ENCODE results near the gene SLC35B4.
A peak's percentile ranks its signal among the peaks of the same experiment; 100 is the strongest.

SLC35B4 gene

GRCh38 chr7:134316539-134317344 lies at the start of gene SLC35B4:
TSS of gene SLC35B4 (minus strand) at chr7:134316930. CDS start at chr7:134316751, 179 bp downstream.
- DNase-seq, result peak; percentile 97

GRCh38 chr7:134366481-134366880 lies 49.8 kb upstream of the SLC35B4 start:
- DNase-seq, result no peak

GRCh38 chr7:134365341-134366054 lies 48.8 kb upstream of the SLC35B4 start:
- no peak for DNase-seq

DNA sequence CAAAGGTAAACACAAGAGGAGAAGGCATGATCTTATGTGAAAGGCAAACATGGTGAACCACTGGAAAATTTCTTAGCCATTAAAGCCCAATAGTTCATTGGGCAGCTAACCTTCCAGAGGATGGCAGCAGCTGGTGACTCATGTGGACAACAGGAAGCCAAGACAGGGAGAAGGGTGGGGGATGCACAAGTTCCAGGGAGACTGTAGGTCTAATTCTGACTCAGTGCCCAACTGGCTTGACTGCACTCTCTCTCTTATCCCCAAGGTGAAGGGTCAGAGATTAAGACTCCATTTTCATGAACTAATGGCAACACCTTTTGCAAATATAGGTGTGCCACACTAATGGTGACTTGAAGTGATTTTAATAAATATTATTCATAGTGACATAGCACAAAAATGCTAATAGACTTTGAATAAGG lies 47.9 kb upstream of the SLC35B4 start:
- no peak for DNase-seq

- DNase-seq, result no peak
Observed at GRCh38 chr7:134362587-134363483, 46.1 kb upstream of the SLC35B4 start.

DNA sequence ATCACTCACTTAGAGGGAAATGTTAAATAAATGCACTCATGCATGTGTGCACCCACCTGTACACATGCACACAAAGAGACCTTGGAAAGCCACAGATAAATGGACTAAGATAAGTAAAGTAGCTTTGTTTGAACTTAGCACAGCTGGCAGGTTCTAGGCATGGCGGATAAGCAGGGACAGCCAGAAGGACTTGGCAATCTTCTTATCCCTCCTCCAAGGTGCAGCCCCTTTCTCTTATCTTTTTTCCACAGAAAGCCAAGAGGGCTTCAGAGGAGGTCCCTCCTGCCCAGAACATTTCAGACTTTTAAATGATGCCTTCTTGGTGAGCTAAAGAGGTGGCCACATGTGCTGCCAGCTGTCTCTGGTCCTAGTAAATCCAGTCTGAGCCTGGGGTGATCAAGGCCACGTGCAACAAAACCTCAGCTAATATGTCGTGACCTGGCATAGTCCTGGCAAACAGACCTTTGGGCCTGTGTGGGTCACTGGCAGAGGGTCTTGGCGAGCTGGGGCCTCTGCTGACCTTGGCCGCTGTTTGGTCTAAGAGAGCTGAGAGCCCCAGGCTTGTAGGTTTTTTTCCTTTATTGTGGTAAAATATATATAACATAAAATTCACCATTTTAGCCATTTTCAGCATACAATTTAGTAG lies 43.2 kb upstream of the SLC35B4 start:
- no peak for DNase-seq

GRCh38 chr7:134357486-134357885 lies 40.8 kb upstream of the SLC35B4 start:
- no peak for DNase-seq

- DNase-seq, result no peak
Observed at GRCh38 chr7:134356421-134356936, 39.7 kb upstream of the SLC35B4 start.

DNA sequence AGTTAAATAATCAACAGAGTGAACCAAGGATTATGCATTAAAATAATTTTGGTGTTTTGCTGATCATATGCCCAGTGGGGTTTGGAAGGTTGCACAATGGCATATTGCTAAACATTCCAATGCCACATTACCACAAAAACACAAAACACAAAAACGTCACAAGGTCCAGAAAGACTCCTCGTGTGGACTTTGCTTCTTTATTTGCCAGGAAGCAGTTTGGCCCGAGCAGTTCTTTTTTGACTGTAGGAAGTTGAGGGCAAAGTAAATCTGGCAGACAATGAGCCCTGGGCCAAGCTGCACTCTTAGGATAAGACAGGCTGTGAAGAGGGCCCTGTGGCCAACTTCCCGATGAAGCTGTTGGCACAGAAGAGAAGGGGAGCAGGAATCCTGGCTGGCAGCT lies 39.2 kb upstream of the SLC35B4 start:
- no peak for DNase-seq

GRCh38 chr7:134355004-134355525 lies 38.3 kb upstream of the SLC35B4 start:
- no peak for DNase-seq

DNA sequence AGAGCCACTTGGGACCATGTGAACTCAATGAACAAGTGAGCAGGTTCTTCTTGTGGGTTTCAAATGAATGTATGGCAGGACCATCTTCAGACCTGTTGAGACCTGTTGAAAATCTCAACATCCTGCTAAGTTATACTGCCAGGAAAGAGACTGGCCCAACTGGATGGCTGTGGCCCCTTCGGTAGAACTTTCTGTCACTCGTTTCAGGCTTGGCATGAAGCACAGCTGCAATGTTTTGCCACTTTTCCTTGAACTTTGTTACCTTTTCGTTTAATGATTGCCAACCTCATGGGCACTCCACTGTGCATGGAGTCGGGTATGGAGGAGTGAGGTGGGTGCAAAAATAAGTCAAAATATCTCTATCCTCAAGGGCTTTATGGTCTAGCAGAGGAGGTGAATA lies 36.7 kb upstream of the SLC35B4 start:
- no peak for DNase-seq

DNA sequence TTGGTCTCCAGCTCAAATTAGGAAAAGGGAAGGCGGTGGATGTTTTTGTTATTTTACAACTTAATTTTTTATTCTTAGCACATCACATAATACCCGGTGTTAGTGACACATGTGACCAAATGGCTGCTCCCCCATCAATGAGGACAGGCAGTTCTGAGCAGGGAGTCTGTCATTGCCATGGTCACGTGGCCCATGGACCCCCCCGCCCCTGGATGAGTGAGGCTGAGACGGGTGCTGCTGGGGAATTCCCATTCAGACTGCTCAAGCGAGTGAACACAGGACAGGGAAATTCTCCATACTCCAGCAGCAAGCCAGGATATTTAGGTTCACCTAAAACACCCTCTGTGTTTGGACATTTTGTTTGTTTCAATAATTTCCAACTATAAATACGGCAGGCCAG lies 34.7 kb upstream of the SLC35B4 start:
- DNase-seq, result no peak

- no peak for DNase-seq
Observed at GRCh38 chr7:134350709-134351108, 34.0 kb upstream of the SLC35B4 start.

- no peak for DNase-seq
Observed at GRCh38 chr7:134347567-134347966, 30.8 kb upstream of the SLC35B4 start.

- no peak for DNase-seq
Observed at GRCh38 chr7:134343796-134344195, 27.1 kb upstream of the SLC35B4 start.

GRCh38 chr7:134343136-134343535 lies 26.4 kb upstream of the SLC35B4 start:
- no peak for DNase-seq

DNA sequence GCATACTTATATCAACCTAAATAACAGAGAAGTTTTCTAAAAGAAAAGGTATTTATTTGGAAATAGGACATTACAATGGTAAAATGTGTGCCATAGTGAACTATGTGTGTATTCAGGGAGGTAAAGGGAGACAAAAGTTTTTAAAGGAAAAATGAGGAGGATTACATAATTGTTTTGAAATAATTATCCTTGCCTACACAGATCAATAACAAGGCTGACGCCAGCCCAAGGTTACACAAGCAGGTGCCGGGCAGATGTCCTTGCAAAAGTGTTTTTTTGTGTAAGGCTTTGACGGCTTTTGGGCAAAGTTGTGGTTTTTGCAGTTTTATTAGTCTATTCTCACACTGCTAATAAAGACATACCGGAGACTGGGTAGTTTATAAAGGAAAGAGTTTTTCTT lies 22.7 kb upstream of the SLC35B4 start:
- DNase-seq, result no peak

- no peak for DNase-seq
Observed at GRCh38 chr7:134337980-134338379, 21.2 kb upstream of the SLC35B4 start.

GRCh38 chr7:134334408-134334807 lies 17.7 kb upstream of the SLC35B4 start:
- DNase-seq, result no peak

GRCh38 chr7:134333943-134334342 lies 17.2 kb upstream of the SLC35B4 start:
- DNase-seq, result no peak

DNA sequence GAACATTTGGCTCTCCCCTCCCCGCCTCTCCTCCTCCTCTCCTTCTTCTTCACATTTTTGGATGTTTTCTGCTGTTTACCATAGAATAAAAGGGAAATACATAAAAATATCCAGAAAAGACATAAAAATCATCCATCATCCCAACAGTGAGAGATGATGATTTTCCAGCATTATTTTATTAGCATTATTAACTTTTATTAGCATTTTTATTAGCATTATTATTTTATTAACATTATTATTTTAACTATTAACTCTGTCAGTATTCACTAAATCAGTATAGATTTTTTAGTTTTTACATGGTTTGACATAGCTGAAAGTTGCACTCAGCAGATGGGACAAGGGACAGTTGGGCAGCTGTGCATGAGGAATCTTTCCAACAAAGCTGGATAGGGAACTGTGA lies 16.2 kb upstream of the SLC35B4 start:
- DNase-seq, result no peak

DNA sequence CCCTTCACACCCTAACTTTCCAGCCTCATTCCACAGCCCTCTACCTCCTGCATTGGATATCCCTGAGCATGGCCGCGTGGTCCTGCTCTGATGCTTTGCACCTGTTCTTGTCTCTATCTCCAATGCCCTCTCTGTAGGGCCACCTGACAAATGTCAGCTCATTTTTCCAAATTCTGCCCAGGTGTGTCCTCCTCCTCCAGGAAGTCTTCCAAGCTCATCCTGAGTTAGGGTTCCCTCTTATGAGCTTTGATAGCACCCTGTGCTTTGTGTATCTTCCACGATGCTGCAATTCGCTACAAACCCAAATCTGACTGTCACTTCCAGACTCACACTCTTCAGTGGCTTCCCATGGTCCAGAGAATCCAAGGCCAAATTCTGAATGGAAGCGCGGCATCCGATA lies 14.7 kb upstream of the SLC35B4 start:
- DNase-seq, result no peak

Measured in retina (tissue), 1 donor.